NCI-H2227 (cell line): ENCODE measurements around the gene CNN3.

Experiments
- DNase-seq: peaks from one replicate; lab custom pipeline; 2025; ENCODE audit not compliant: unreplicated experiment; lab: John Stamatoyannopoulos, UW

CNN3 gene

GRCh38 chr1:94926915-94927404 is at the start of gene CNN3:
CNN3 (minus strand) TSS chr1:94927110; CDS start chr1:94926894, 216 bp downstream.
- peak; percentile 95 for DNase-seq

- no peak for DNase-seq
Measured at GRCh38 chr1:94974824-94975223, 47.9 kb upstream of the CNN3 start.

GRCh38 chr1:94974241-94974640 is 47.3 kb upstream of the CNN3 start:
- DNase-seq = no peak

- DNase-seq = no peak
Measured at GRCh38 chr1:94973309-94973922, 46.5 kb upstream of the CNN3 start.

- no peak for DNase-seq
Measured at GRCh38 chr1:94971491-94971924, 44.6 kb upstream of the CNN3 start.

- no peak for DNase-seq
Measured at GRCh38 chr1:94970783-94971182, 43.9 kb upstream of the CNN3 start.

- DNase-seq = no peak
Measured at GRCh38 chr1:94969137-94969536, 42.2 kb upstream of the CNN3 start.

- no peak for DNase-seq
Measured at GRCh38 chr1:94966033-94966432, 39.1 kb upstream of the CNN3 start.

- no peak for DNase-seq
Measured at GRCh38 chr1:94963864-94964263, 37.0 kb upstream of the CNN3 start.

- DNase-seq = no peak
Measured at GRCh38 chr1:94962409-94963265, 35.7 kb upstream of the CNN3 start.

GRCh38 chr1:94961988-94962387 is 35.1 kb upstream of the CNN3 start:
- DNase-seq = no peak

- no peak for DNase-seq
Measured at GRCh38 chr1:94961582-94961981, 34.7 kb upstream of the CNN3 start.

GRCh38 chr1:94958081-94958480 is 31.2 kb upstream of the CNN3 start:
- DNase-seq = no peak

- DNase-seq = no peak
Measured at GRCh38 chr1:94955767-94956632, 29.1 kb upstream of the CNN3 start.

- DNase-seq = no peak
Measured at GRCh38 chr1:94954263-94955220, 27.6 kb upstream of the CNN3 start.

GRCh38 chr1:94953746-94954145 is 26.8 kb upstream of the CNN3 start:
- no peak for DNase-seq

GRCh38 chr1:94953107-94953506 is 26.2 kb upstream of the CNN3 start:
- DNase-seq = no peak

GRCh38 chr1:94952539-94952938 is 25.6 kb upstream of the CNN3 start:
- DNase-seq = no peak

GRCh38 chr1:94951509-94952208 is 24.7 kb upstream of the CNN3 start:
- DNase-seq = no peak

- no peak for DNase-seq
Measured at GRCh38 chr1:94951046-94951445, 24.1 kb upstream of the CNN3 start.
